ENCODE data around the gene HSPB6.

Gene HSPB6

GRCh38 chr19:35713904-35714495, 42.8 kb downstream of the HSPB6 start:
- DNase-seq: no peak

- DNase-seq: no peak
Observed at GRCh38 chr19:35713506-35713850, 43.4 kb downstream of the HSPB6 start.

- DNase-seq: no peak
Observed at GRCh38 chr19:35712567-35713505, 44.0 kb downstream of the HSPB6 start.

- DNase-seq: peak; percentile 43
Observed at GRCh38 chr19:35710784-35711723, 45.8 kb downstream of the HSPB6 start.

GRCh38 chr19:35708391-35708790, 48.4 kb downstream of the HSPB6 start:
- DNase-seq: no peak
